Skeletal muscle tissue (tissue), 4 donors: Measurements from ENCODE around the gene PROCA1. TPM values are rescaled to one million over a fixed set of nuclear protein-coding genes. Genes with fewer than 3 reads are reported as not detected.
"Not testable (repeated sequence)": the region's sequence is repeated elsewhere in the genome, so short reads cannot be mapped to it uniquely, and the experiment has no call there.

Source experiments
- H3K27ac ChIP-seq: one replicate; pipeline ENCODE4 v1.7.0; 2013; ENCODE audit warnings: mild to moderate bottlenecking, low read depth, low read length, inconsistent platforms
- H3K27me3 ChIP-seq, 3 donors: one replicate each; pipeline ENCODE4 v1.7.0; 2013; ENCODE audit warnings: low read length in 3 of 3; ENCODE audit not compliant: control insufficient read depth in 3 of 3, insufficient read depth in 3 of 3
- H3K36me3 ChIP-seq, 3 donors: one replicate each; pipeline ENCODE4 v1.7.0; 2013; ENCODE audit warnings: low read length in 3 of 3; ENCODE audit not compliant: control insufficient read depth in 3 of 3, insufficient read depth in 3 of 3
- H3K4me1 ChIP-seq, 3 donors: one replicate each; pipeline ENCODE4 v1.7.0; 2013; ENCODE audit warnings: low read length in 3 of 3, mild to moderate bottlenecking in 3 of 3; ENCODE audit not compliant: control insufficient read depth in 3 of 3, insufficient read depth in 3 of 3
- H3K4me3 ChIP-seq, 3 donors: one replicate each; pipeline ENCODE4 v1.7.0; 2013; ENCODE audit warnings: low read length in 3 of 3
- H3K9ac ChIP-seq, 3 donors: one replicate each; pipeline ENCODE4 v1.7.0; 2013; ENCODE audit warnings: low read length in 3 of 3, mild to moderate bottlenecking in 3 of 3, moderate library complexity in 2 of 3, low read depth in 1 of 3
- H3K9me3 ChIP-seq, 3 donors: one replicate each; pipeline ENCODE4 v1.7.0; 2013; ENCODE audit warnings: low read length in 3 of 3; ENCODE audit not compliant: control insufficient read depth in 3 of 3
- total RNA-seq: library from RNA; depleted of rRNA; stranded (reverse); fragments of >200 nt; gene quantifications from one replicate; pipeline ENCODE4 v1.2.3, GENCODE V29; 2014
- donor health status: Osteomylitis.

PROCA1 gene
- total RNA-seq, 1 donor from 2014 or later, result 0.52 TPM

GRCh38 chr17:28669918-28670317, 41.8 kb downstream of the PROCA1 start:
- Histone ChIP-seq H3K9ac (no peak overlapping the region), H3K36me3 (peaks cover 38 to 61% (median 56%) of the 10 kb centered on the region in 3 donors), H3K4me1 (peaks cover 3 to 15% (median 4%) of the 10 kb centered on the region in 3 donors)

GRCh38 chr17:28667870-28668269, 43.8 kb downstream of the PROCA1 start:
- Histone ChIP-seq H3K27me3 (no peaks in the 10 kb centered on the region), H3K36me3 (peaks cover 18 to 43% (median 36%) of the 10 kb centered on the region in 3 donors), H3K27ac (no peak overlapping the region), H3K4me1 (peaks cover 21 to 34% (median 23%) of the 10 kb centered on the region in 3 donors), H3K9me3 (no peaks in the 10 kb centered on the region), H3K4me3 (no peak overlapping the region), H3K9ac (peak overlapping the region in 1 of 3 donors; percentile 7)

More at GRCh38 chr17:28669918-28670317, 41.8 kb downstream of the PROCA1 start:
- Histone ChIP-seq H3K4me3 (no peak overlapping the region), H3K27me3 (no peaks in the 10 kb centered on the region), H3K9me3 (no peaks in the 10 kb centered on the region), H3K27ac (no peak overlapping the region)

- Histone ChIP-seq H3K4me1 (peaks cover 28 to 51% (median 29%) of the 10 kb centered on the region in 3 donors), H3K4me3 (no peak overlapping the region), H3K9me3 (no peaks in the 10 kb centered on the region), H3K27me3 (no peaks in the 10 kb centered on the region), H3K27ac (no peak overlapping the region), H3K9ac (no peak overlapping the region), H3K36me3 (peaks cover 6 to 27% (median 17%) of the 10 kb centered on the region in 3 donors)
These were observed 45.7 kb downstream of the PROCA1 start for GRCh38 chr17:28665994-28666393.

GRCh38 chr17:28663723-28664122, 48.0 kb downstream of the PROCA1 start:
- no peak overlapping the region for H3K4me3 ChIP-seq
- H3K27ac ChIP-seq, result no peak overlapping the region
- peaks cover 30 to 61% (median 34%) of the 10 kb centered on the region in 3 donors for H3K4me1 ChIP-seq
- H3K9ac ChIP-seq, result peak overlapping the region in 1 of 3 donors; percentile 94
- no peaks in the 10 kb centered on the region for H3K9me3 ChIP-seq
- peaks cover 8 to 19% (median 10%) of the 10 kb centered on the region in 3 donors for H3K36me3 ChIP-seq
- no peaks in the 10 kb centered on the region for H3K27me3 ChIP-seq

GRCh38 chr17:28662527-28662829, 49.2 kb downstream of the PROCA1 start:
- peak overlapping the region; percentile 95 to 99 (median 98) for H3K4me3 ChIP-seq
- H3K36me3 ChIP-seq, result peaks cover 4 to 9% (median 5%) of the 10 kb centered on the region in 3 donors
- H3K9ac ChIP-seq, result peak overlapping the region; percentile 94 to 100 (median 99)
- H3K9me3 ChIP-seq, result no peaks in the 10 kb centered on the region
- peak overlapping the region; percentile 99 for H3K27ac ChIP-seq
- no peaks in the 10 kb centered on the region for H3K27me3 ChIP-seq
- peaks cover 30 to 54% (median 34%) of the 10 kb centered on the region in 3 donors for H3K4me1 ChIP-seq

GRCh38 chr17:28661635-28662526, 49.8 kb downstream of the PROCA1 start, which contains the start of the genes SDF2 and SUPT6H:
Gene SDF2, minus strand, starts transcription at chr17:28661906. Its CDS starts 30 bp downstream, at chr17:28661876.
Gene SUPT6H, plus strand, starts transcription at chr17:28662205. Its CDS starts 11,197 bp downstream, at chr17:28673402.
- Histone ChIP-seq H3K9me3 (no peaks in the 10 kb centered on the region), H3K9ac (peak within 1 kb of the TSS; percentile 94 to 100 (median 99)), H3K27me3 (no peaks in the 10 kb centered on the region), H3K4me3 (peak within 1 kb of the TSS; percentile 95 to 99 (median 98)), H3K4me1 (peaks cover 30 to 54% (median 34%) of the 10 kb centered on the region in 3 donors), H3K27ac (peak within 1 kb of the TSS; percentile 99), H3K36me3 (peaks cover 4 to 9% (median 5%) of the 10 kb centered on the region in 3 donors)

GRCh38 chr17:28659497-28659881, 52.2 kb downstream of the PROCA1 start:
- not testable (repeated sequence) for H3K4me3 ChIP-seq, H3K9me3 ChIP-seq, H3K27me3 ChIP-seq, H3K9ac ChIP-seq, H3K27ac ChIP-seq, H3K36me3 ChIP-seq
- H3K4me1 ChIP-seq, result peaks cover 22 to 42% (median 27%) of the 10 kb centered on the region in 3 donors

- H3K9me3 ChIP-seq, H3K4me3 ChIP-seq, H3K36me3 ChIP-seq, H3K27ac ChIP-seq, H3K9ac ChIP-seq, H3K27me3 ChIP-seq: not testable (repeated sequence)
- H3K4me1 ChIP-seq, result peaks cover 18 to 37% (median 21%) of the 10 kb centered on the region in 3 donors
These were observed 52.8 kb downstream of the PROCA1 start for GRCh38 chr17:28658766-28659496.

- not testable (repeated sequence) for H3K4me3 ChIP-seq, H3K9me3 ChIP-seq, H3K27me3 ChIP-seq, H3K9ac ChIP-seq, H3K27ac ChIP-seq
- peaks cover 14 to 32% (median 15%) of the 10 kb centered on the region in 3 donors for H3K4me1 ChIP-seq
- peaks cover 1 to 12% (median 9%) of the 10 kb centered on the region in 3 donors for H3K36me3 ChIP-seq
These were observed 53.3 kb downstream of the PROCA1 start for GRCh38 chr17:28658342-28658741.
